GM12878 (cell line): ENCODE results near the gene KIAA0930.
"Not testable (repeated sequence)": the region's sequence is repeated elsewhere in the genome, so short reads cannot be mapped to it uniquely, and the experiment has no call there.

Experiments
- CBX3 ChIP-seq: fragments of 200-600 bp; sonication (generic); IDR thresholded peaks from 2 replicates; pipeline ENCODE4 v1.6.1; 2016; ENCODE audit warnings: low read depth, borderline replicate concordance
- CEBPB ChIP-seq, 2 experiments: fragments of 150-350 bp in 1 of 2; IDR thresholded peaks; 2 replicates each; pipeline ENCODE4 v1.6.1; 2012 to 2014; ENCODE audit warnings: low read depth in 2 of 2, low read length in 2 of 2, borderline replicate concordance in 1 of 2, inconsistent platforms in 1 of 2
- EZH2 ChIP-seq: IDR thresholded peaks from 2 replicates; pipeline ENCODE4 v1.6.1; 2012; ENCODE audit warnings: low read depth, mild to moderate bottlenecking, control low read depth, inconsistent platforms, low read length, borderline replicate concordance; ENCODE audit not compliant: control insufficient read depth
- JUNB ChIP-seq: IDR thresholded peaks from 2 replicates; pipeline ENCODE4 v1.6.1; 2016; ENCODE audit warnings: antibody characterized with exemption, mild to moderate bottlenecking
- JUND ChIP-seq: IDR thresholded peaks from 2 replicates; pipeline ENCODE4 v1.6.1; 2012; ENCODE audit warnings: low read depth, mild to moderate bottlenecking, low read length, improper control_type of control experiment, moderate library complexity
- RAD21 ChIP-seq: IDR thresholded peaks from 2 replicates; pipeline ENCODE4 v1.6.1; 2011; ENCODE audit warnings: mild to moderate bottlenecking, low read depth, low read length, moderate library complexity; ENCODE audit not compliant: insufficient read depth
- SIN3A ChIP-seq: IDR thresholded peaks from 2 replicates; pipeline ENCODE4 v1.6.1; 2012; ENCODE audit warnings: low read depth, low read length, improper control_type of control experiment
- SREBF2 ChIP-seq: IDR thresholded peaks from 2 replicates; pipeline ENCODE4 v1.6.1; 2012; ENCODE audit warnings: mild to moderate bottlenecking, low read length
- TF ChIP-seq, protein P1 (sequence below), 3 experiments: IDR thresholded peaks in 2 of 3; conservative IDR thresholded peaks in 1 of 3; 2 replicates each; pipeline ENCODE4 v1.5.1; 2011; ENCODE audit warnings: low read depth in 3 of 3, low read length in 3 of 3, mild to moderate bottlenecking in 3 of 3, control low read depth in 2 of 3, moderate library complexity in 2 of 3, inconsistent platforms in 1 of 3, mixed read lengths in 1 of 3; ENCODE audit not compliant: control insufficient read depth in 2 of 3, insufficient read depth in 1 of 3; ENCODE audit errors: extremely low read depth in 1 of 3

GRCh38 chr22:45260395-45260759, 19.7 kb upstream of the KIAA0930 start:
- TF ChIP-seq SIN3A; RAD21; JUND; CBX3; EZH2; CEBPB (IDR thresholded peaks at IDR 0.05; ENCODE audit: borderline replicate concordance in 1 of 2, low read depth in 2 of 2, low read length in 2 of 2); SREBF2; JUNB: not testable (repeated sequence)
- TF ChIP-seq, protein P1, sequence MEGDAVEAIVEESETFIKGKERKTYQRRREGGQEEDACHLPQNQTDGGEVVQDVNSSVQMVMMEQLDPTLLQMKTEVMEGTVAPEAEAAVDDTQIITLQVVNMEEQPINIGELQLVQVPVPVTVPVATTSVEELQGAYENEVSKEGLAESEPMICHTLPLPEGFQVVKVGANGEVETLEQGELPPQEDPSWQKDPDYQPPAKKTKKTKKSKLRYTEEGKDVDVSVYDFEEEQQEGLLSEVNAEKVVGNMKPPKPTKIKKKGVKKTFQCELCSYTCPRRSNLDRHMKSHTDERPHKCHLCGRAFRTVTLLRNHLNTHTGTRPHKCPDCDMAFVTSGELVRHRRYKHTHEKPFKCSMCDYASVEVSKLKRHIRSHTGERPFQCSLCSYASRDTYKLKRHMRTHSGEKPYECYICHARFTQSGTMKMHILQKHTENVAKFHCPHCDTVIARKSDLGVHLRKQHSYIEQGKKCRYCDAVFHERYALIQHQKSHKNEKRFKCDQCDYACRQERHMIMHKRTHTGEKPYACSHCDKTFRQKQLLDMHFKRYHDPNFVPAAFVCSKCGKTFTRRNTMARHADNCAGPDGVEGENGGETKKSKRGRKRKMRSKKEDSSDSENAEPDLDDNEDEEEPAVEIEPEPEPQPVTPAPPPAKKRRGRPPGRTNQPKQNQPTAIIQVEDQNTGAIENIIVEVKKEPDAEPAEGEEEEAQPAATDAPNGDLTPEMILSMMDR (IDR thresholded peaks at IDR 0.05 in 2 of 3, conservative IDR thresholded peaks at IDR 0.05 in 1 of 3; ENCODE audit: control insufficient read depth in 2 of 3, extremely low read depth in 1 of 3, insufficient read depth in 1 of 3, low read depth in 3 of 3, low read length in 3 of 3): not testable (repeated sequence)
